ENCODE data around the gene ETV3. TPM values are rescaled to one million over a fixed set of nuclear protein-coding genes. Genes with fewer than 3 reads are reported as not detected.

ETV3 gene
- total and polyA plus RNA-seq, 2 of the 8 experiments (the other 6 are each of a cell fraction or from before 2014, with no cell fraction given): 6.0 to 23.8 TPM

- Histone ChIP-seq H4K20me1 (replicated peaks in 1 of 2; ENCODE audit: control insufficient read depth in 1 of 2, insufficient read depth in 2 of 2, low read length in 2 of 2) (no peaks in the 10 kb centered on the region), H3K27me3 (replicated peaks in 1 of 4; ENCODE audit: control insufficient read depth in 3 of 4, extremely low read depth in 1 of 4, insufficient read depth in 3 of 4, low read length in 3 of 4) (peaks cover 0 to 8% (median 2%) of the 10 kb centered on the region in 4 experiments; a peak in 4 of 7 replicates), H3K23ac (ENCODE audit: insufficient read length) (no peak overlapping the region), H2BK15ac (ENCODE audit: low read length) (no peak overlapping the region), H3K4me1 (replicated peaks in 1 of 4; ENCODE audit: control insufficient read depth in 3 of 4, insufficient read depth in 4 of 4, low read length in 3 of 4) (peaks cover 23 to 48% (median 34%) of the 10 kb centered on the region in 4 experiments), H3K23me2 (ENCODE audit: low read depth, low read length) (peaks cover 6% of the 10 kb centered on the region; the same call in 1 of the 2 replicates), H3K9me3 (ENCODE audit: insufficient read depth in 2 of 2, low read depth in 1 of 2, low read length in 1 of 2) (no peaks in the 10 kb centered on the region), H3K56ac (replicated peaks; ENCODE audit: insufficient read length, low read depth, low read length) (no peak overlapping the region), H3K9ac (replicated peaks in 1 of 4; ENCODE audit: extremely low read depth in 1 of 4, low read depth in 3 of 4, low read length in 3 of 4) (no peak overlapping the region), H3K27ac (ENCODE audit: low read depth, low read length) (no peak overlapping the region), H2BK120ac (replicated peaks; ENCODE audit: low read depth, low read length) (no peak overlapping the region), H4K91ac (replicated peaks; ENCODE audit: insufficient read length, low read length) (no peak overlapping the region), H2BK5ac (ENCODE audit: low read depth, low read length) (no peak overlapping the region), H4K8ac (ENCODE audit: extremely low read depth, insufficient read depth, low read length) (no peak overlapping the region), H3K18ac (ENCODE audit: extremely low read depth, low read length) (peak overlapping the region; percentile 4; the same call in 1 of the 2 replicates), H3K36me3 (ENCODE audit: control insufficient read depth in 2 of 4, insufficient read depth in 4 of 4, low read length in 3 of 4) (no peaks in the 10 kb centered on the region), H3K4me3 (ENCODE audit: extremely low read depth in 1 of 4, insufficient read depth in 2 of 4, low read depth in 3 of 4, low read length in 4 of 4) (no peak overlapping the region), H3K79me1 (ENCODE audit: low read depth, low read length) (no peaks in the 10 kb centered on the region), H2BK20ac (ENCODE audit: low read length) (no peak overlapping the region), H3K4me2 (ENCODE audit: insufficient read depth in 1 of 2, low read depth in 2 of 2, low read length in 2 of 2) (no peak overlapping the region), H2BK12ac (ENCODE audit: low read depth, low read length) (0 out of 2 replicates have a peak overlapping the region, but pooled peaks have one; percentile 96), H3K4ac (replicated peaks; ENCODE audit: insufficient read length, low read depth, low read length) (no peak overlapping the region), H2AK5ac (ENCODE audit: low read depth, low read length) (no peak overlapping the region), H3K14ac (ENCODE audit: insufficient read length) (no peak overlapping the region), H2AFZ (ENCODE audit: low read length) (no peak overlapping the region), H3K79me2 (ENCODE audit: control insufficient read depth in 1 of 2, insufficient read depth in 2 of 2, low read length in 2 of 2) (no peaks in the 10 kb centered on the region), H4K5ac (ENCODE audit: insufficient read length, low read depth, low read length) (no peak overlapping the region)
- ChIA-PET CTCF (ENCODE audit: partially characterized antibody) (interaction anchor here (0.9 to 9.2 kb wide), 8 partner anchors 9 to 47 kb away, joined by 3 to 67 read pairs (median 6); partner anchors contain the start of gene ETV3L), POLR2A (ENCODE audit: partially characterized antibody) (interaction anchor here (0.9 to 4.1 kb wide), 5 partner anchors 10 to 37 kb away, joined by 3 to 21 read pairs (median 4); partner anchors contain the start of gene ETV3)
- TF ChIP-seq RNF2 (IDR thresholded peaks at IDR 0.05; ENCODE audit: borderline replicate concordance, low read depth, low read length, missing control alignments, poor library complexity, severe bottlenecking) (no peak), KDM1A (IDR thresholded peaks at IDR 0.05; ENCODE audit: borderline replicate concordance, low read length) (peak; percentile 94), SP1 (IDR thresholded peaks at IDR 0.05; ENCODE audit: low read depth, low read length) (no peak), HDAC2 (IDR thresholded peaks at IDR 0.05; ENCODE audit: borderline replicate concordance in 1 of 2, low read depth in 2 of 2, low read length in 2 of 2) (peak in 1 of 2 experiments; percentile 85; a peak in 1 of 4 replicates)
- no peak for FAIRE-seq
- no peak for DNase-seq (ENCODE audit: low read depth in 1 of 2, low spot score in 2 of 2)
Measured at GRCh38 chr1:157116737-157117103, 21.5 kb downstream of the ETV3 start.

All from H1 (cell line).